ENCODE measurements around the gene OLFML2B. TPM values are rescaled to one million over a fixed set of nuclear protein-coding genes. Genes with fewer than 3 reads are reported as not detected.
A peak's percentile ranks its signal among the peaks of the same experiment; 100 is the strongest.

OLFML2B gene
- total RNA-seq, 2 donors from 2014 or later = 1.6 to 4.9 TPM

GRCh38 chr1:162040001-162040400, 16.3 kb upstream of the OLFML2B start:
- DNase-seq (no peak), ATAC-seq (no peak)
- intact Hi-C loops (cut with DNase I) = no loop called here
- Histone ChIP-seq H3K36me3 (replicated peaks in 1 of 2; ENCODE audit: insufficient read depth in 1 of 2, low read depth in 2 of 2) (no peaks in the 10 kb centered on the region), H3K4me1 (no peaks in the 10 kb centered on the region), H3K9me3 (no peaks in the 10 kb centered on the region), H3K27ac (no peak overlapping the region), H3K27me3 (no peaks in the 10 kb centered on the region), H3K4me3 (no peak overlapping the region)
- TF ChIP-seq CTCF (IDR thresholded peaks at IDR 0.05) = no peak
- TF ChIP-seq POLR2A (IDR thresholded peaks at IDR 0.05) = no peak
- 51 to 58% methylated on average over 4 of the region's 4 CpGs for WGBS, 2 donors

GRCh38 chr1:162038624-162039023, 15.0 kb upstream of the OLFML2B start:
- no peaks in the 10 kb centered on the region for H3K36me3 ChIP-seq (replicated peaks in 1 of 2; ENCODE audit: insufficient read depth in 1 of 2, low read depth in 2 of 2)
- H3K27ac ChIP-seq = no peak overlapping the region
- DNase-seq (no peak), ATAC-seq (no peak)
- WGBS, 2 donors = 67 to 84% methylated on average over 1 of the region's 1 CpG
- no peaks in the 10 kb centered on the region for H3K27me3 ChIP-seq
- no peak overlapping the region for H3K4me3 ChIP-seq
- no peak for TF ChIP-seq CTCF (IDR thresholded peaks at IDR 0.05)
- TF ChIP-seq POLR2A (IDR thresholded peaks at IDR 0.05) = no peak
- no peaks in the 10 kb centered on the region for H3K9me3 ChIP-seq
- intact Hi-C loops (cut with DNase I) = loop anchor here (10.0 kb wide), 1 partner anchor 244 kb away; no protein-coding TSS in a partner anchor
- no peaks in the 10 kb centered on the region for H3K4me1 ChIP-seq

GRCh38 chr1:162036163-162036562, 12.5 kb upstream of the OLFML2B start:
- no peak for TF ChIP-seq CTCF (IDR thresholded peaks at IDR 0.05)
- no peak for TF ChIP-seq POLR2A (IDR thresholded peaks at IDR 0.05)
- ATAC-seq (no peak), DNase-seq (no peak)
- no peak overlapping the region for H3K4me3 ChIP-seq
- WGBS, 2 donors = 35 to 67% methylated on average over 1 of the region's 1 CpG
- H3K27ac ChIP-seq = no peak overlapping the region
- no peaks in the 10 kb centered on the region for H3K9me3 ChIP-seq
- intact Hi-C loops (cut with DNase I) = loop anchor here (10.0 kb wide), 1 partner anchor 241 kb away; no protein-coding TSS in a partner anchor
- H3K4me1 ChIP-seq = no peaks in the 10 kb centered on the region
- no peaks in the 10 kb centered on the region for H3K27me3 ChIP-seq
- H3K36me3 ChIP-seq (replicated peaks in 1 of 2; ENCODE audit: insufficient read depth in 1 of 2, low read depth in 2 of 2) = no peaks in the 10 kb centered on the region

- no peaks in the 10 kb centered on the region for H3K4me1 ChIP-seq
- ATAC-seq = no peak
- peak in 1 of 4 donors; percentile 50 for DNase-seq
- no peaks in the 10 kb centered on the region for H3K36me3 ChIP-seq (replicated peaks in 1 of 2; ENCODE audit: insufficient read depth in 1 of 2, low read depth in 2 of 2)
- H3K4me3 ChIP-seq = no peak overlapping the region
- intact Hi-C loops (cut with DNase I) = loop anchor here (10.0 kb wide), 1 partner anchor 240 kb away; no protein-coding TSS in a partner anchor
- no peaks in the 10 kb centered on the region for H3K9me3 ChIP-seq
- no peaks in the 10 kb centered on the region for H3K27me3 ChIP-seq
- H3K27ac ChIP-seq = no peak overlapping the region
- TF ChIP-seq POLR2A (IDR thresholded peaks at IDR 0.05) (no peak), CTCF (IDR thresholded peaks at IDR 0.05) (no peak)
- WGBS, 2 donors = 15% methylated on average over 2 of the region's 2 CpGs
These were observed 11.6 kb upstream of the OLFML2B start for GRCh38 chr1:162035241-162035640.

- ATAC-seq = no peak
- TF ChIP-seq POLR2A (IDR thresholded peaks at IDR 0.05) = no peak
- no peak for TF ChIP-seq CTCF (IDR thresholded peaks at IDR 0.05)
- intact Hi-C loops (cut with DNase I) = loop anchor here (10.0 kb wide), 1 partner anchor 239 kb away; no protein-coding TSS in a partner anchor
- Histone ChIP-seq H3K9me3 (no peaks in the 10 kb centered on the region), H3K27ac (no peak overlapping the region), H3K4me1 (no peaks in the 10 kb centered on the region), H3K27me3 (no peaks in the 10 kb centered on the region), H3K4me3 (no peak overlapping the region), H3K36me3 (replicated peaks in 1 of 2; ENCODE audit: insufficient read depth in 1 of 2, low read depth in 2 of 2) (no peaks in the 10 kb centered on the region)
- no peak for DNase-seq
- 50 to 71% methylated on average over 3 to 6 of the region's 6 CpGs for WGBS, 2 donors
These were observed 9.8 kb upstream of the OLFML2B start for GRCh38 chr1:162033428-162033827.
